HG03342 (cell line): ENCODE results near the gene CDC42BPG.
"Not testable (repeated sequence)": the region's sequence is repeated elsewhere in the genome, so short reads cannot be mapped to it uniquely, and the experiment has no call there.

Experiments
- ATAC-seq: cut with Tn5 transposase; IDR thresholded peaks from one replicate; pipeline ENCODE4 v1.9.1; 2021; ENCODE audit warnings: mild to moderate bottlenecking, moderate library complexity; ENCODE audit not compliant: unreplicated experiment

Gene CDC42BPG

DNA sequence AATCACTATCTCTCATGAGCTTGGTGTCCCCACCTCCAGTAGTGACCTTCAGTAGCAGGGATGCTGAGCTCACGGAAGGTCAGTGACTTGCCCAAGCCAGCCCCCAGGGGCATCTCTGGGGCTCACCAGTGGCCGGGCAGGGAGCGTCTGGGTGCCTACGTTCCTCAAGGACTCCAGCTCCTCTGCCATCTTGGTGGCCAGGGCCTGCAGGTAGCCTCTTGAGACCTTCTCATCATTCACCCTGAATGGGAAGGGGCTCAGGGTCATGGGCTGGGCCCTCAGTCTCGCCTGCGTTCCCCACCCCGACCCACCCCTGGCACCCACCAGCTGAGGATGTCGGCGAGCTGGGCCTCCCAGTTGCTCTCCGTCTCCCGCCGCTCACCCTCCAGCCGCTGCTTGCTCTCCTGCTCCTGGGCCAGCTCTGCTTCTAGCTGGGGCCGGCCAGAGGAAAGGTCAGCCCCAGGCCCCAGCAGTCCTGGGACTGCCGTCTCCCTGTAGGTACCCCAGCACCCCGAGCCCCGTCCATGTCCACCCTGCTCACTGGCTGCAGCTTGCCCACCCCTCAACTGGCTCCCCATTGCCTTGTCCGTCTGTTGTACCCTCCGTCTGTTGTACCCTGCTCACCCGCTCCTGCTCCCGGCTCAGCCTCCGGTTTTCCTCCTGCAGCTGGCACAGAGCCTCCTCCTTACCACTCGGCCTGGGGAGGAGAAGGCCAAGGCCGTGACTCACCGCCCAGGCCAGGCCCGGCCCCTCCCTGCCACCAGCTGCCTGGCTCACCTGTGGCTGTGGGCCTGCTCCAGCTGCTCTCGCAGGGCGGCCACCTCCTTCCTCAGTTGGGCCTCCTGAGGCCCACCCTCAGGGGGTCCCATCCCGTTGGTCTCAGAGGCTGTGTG, 9.5 kb downstream of the CDC42BPG start:
- no peak for ATAC-seq

GRCh38 chr11:64834031-64834722, 10.3 kb downstream of the CDC42BPG start:
- ATAC-seq, result no peak

GRCh38 chr11:64833509-64833908, 10.9 kb downstream of the CDC42BPG start:
- ATAC-seq, result no peak

DNA sequence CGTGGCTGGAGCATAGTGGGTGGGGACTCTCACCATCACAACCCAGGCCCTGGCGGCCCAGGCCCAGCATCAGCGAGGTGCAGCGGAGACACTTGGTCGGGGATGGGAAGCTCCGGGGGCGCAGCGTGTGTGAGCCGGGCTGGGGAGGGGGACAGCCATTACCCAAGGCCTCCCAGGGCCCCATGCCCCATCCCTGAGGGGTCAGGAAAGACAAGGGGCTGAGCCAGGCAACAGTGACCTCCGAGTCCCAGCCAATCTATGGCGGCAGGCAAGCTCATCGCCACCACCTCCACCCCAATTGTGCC, 11.3 kb downstream of the CDC42BPG start:
- ATAC-seq, result no peak

DNA sequence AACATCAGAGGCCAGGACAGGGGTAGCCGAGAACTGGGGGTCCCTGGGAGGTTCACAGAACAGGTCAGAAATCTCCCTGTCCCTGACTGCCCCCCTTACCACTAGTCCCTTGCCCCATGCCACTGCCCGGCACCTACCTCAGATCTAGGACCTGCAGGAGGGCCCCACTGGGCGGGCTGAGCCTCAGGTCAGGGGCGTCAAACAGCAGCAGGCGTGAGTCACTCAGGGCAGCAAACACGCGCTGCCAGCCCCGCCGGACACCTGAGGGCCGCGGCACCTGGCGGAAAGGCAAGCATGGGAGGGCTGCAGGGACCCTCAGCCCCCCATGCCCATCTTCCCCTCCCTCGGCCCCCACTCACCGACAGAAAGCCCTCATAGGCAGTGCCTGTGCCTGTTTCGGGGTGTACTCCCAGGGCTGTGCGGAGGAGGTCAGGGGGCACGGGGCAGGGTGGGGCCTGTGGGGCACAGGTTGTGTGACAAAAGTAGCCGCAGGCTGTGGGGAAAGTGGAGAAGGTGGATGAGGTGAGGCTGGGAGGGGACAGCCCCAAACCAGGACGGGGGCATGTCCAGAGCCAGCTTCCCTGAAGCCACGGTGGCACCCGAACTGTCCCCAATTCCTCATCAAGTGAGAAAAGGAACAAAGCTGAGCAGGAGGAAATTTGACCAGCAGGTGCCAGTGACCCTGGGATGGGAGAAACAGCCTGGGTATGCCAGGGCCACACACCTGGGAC, 11.8 kb downstream of the CDC42BPG start:
- no peak for ATAC-seq

- ATAC-seq, result no peak
Observed at GRCh38 chr11:64831411-64831891, 13.0 kb downstream of the CDC42BPG start.

GRCh38 chr11:64829536-64830251, 14.8 kb downstream of the CDC42BPG start:
- ATAC-seq, result no peak

DNA sequence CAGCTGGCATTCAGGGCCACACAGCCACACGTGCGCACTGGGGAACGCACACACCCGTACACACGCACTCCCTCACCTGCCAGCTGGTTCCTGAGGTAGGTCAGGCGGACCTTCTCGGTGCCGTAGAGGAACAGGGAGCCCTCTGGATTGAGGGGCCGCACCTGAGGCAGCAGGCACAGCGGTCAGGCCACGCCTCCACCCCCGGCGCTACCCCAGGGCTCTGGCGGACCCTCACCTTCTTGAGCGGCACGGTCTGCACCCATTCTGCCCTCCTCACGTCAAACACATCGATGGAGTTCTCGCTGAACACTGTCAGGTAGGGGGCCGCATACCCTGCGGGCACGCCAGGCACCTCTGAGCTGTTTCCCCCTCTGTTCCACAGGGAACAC, 17.0 kb downstream of the CDC42BPG start:
- ATAC-seq, result no peak

GRCh38 chr11:64826578-64827450, 17.6 kb downstream of the CDC42BPG start:
- no peak for ATAC-seq

DNA sequence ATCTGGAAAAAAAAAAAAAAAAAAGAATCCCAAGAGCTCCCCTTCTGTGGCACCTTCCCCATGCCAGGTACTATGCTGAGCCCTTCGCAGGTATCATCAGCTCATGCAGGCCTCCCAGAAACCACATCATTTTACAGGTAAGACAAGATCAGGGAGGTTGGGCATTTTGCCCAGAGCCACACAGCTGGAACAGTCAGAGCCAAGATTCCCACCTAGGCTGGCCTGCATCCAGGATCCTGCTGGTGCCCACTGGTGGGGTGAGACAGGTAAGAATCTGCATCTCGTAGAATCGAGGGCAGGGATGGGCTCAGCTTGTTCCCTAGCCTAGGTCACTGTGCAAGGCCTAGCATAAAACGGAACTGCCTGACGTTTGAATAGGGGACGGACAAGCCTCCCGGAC, 18.4 kb downstream of the CDC42BPG start:
- no peak for ATAC-seq

GRCh38 chr11:64823568-64824119, 20.8 kb downstream of the CDC42BPG start:
- ATAC-seq, result no peak

DNA sequence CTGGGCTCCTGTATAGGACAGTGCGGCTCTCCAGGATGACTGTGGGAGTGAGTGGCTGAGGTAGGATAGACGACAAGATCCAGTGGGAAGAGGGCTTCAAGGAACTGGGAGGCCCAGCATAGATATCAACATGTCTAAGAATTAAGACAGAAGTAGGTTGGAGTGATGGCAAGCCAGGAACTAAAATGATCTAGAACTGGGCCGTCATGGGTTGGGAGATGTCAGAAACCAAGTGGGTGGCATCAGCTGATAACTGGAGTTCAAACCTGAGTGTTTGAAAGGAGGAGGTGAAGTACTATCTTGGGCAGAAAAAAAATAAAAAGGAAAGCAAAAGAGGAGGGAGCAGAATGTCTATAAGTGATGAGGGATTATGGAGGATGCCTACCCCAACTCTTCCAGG, 27.0 kb downstream of the CDC42BPG start:
- no peak for ATAC-seq

DNA sequence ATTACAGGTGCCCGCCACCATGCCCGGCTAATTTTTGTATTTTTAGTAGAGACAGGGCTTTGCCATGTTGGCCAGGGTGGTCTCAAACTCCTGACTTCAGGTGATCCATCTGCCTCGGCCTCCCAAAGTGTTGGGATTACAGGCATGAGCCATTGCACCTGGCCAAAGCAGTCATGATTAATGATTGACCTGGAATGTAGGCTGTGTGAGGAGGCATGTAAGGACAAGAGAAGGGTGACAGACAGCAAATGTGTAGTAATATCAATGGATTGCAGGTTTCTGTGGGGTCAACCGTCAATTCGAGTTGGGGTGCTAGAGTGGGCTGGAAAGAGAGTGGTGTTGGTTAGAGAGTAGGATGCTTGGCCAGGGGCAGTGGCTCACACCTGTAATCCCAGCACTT, 29.0 kb downstream of the CDC42BPG start:
- not testable (repeated sequence) for ATAC-seq

- peak; percentile 50 for ATAC-seq
Observed at GRCh38 chr11:64814712-64815187, 29.7 kb downstream of the CDC42BPG start.

DNA sequence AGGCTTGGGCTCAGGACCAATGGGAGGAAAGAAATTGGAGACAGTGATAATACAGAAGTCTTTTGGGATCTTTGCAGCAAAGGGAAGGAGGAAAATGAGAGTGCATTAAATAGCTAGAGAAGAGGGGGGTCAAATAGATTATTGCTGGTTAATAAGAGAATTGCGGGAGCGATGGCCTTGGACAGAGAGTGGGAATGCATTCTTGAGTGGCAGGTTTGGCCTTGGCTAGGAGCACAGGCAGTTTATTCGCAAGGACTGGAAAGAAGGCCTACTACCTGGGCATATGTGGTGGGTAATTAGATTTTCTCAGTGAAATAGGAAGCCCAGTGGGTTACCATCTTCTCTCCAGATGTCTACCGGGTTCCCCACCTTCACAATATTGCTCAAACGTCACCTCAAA, 30.6 kb downstream of the CDC42BPG start:
- ATAC-seq, result no peak

DNA sequence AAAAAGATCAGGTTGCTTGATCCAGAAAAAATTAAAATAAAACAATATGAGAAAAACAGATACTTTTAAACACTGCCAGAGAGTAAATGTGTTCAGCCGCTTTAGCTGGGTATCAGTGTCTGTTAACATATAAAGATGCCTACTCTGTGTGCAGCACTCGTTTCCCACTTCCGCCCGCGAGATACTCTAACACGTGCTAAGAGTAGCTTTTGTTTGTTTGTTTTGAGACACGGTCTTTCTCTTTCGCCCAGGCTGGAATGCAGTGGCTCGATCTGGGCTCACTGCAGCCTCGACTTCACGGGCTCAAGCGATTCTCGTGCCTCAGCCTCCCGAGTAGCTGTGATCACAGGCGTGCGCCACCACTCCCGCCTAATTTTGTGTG, 33.6 kb downstream of the CDC42BPG start:
- ATAC-seq, result no peak

GRCh38 chr11:64810271-64810890, 34.1 kb downstream of the CDC42BPG start, which contains the start of gene MEN1:
TSS of gene MEN1 (minus strand) at chr11:64810551. CDS start at chr11:64810109, 442 bp downstream.
- peak; percentile 55 for ATAC-seq

- ATAC-seq, result no peak
Observed at GRCh38 chr11:64809781-64810241, 34.6 kb downstream of the CDC42BPG start.

GRCh38 chr11:64805481-64805880, 39.0 kb downstream of the CDC42BPG start:
- no peak for ATAC-seq
